NCI-H82 treated with DMSO at 0.1 percent for 48 hours (cell line): ENCODE results near the gene C1D.

Experiments used
- DNase-seq: peaks from one replicate; lab custom pipeline; 2025; ENCODE audit not compliant: unreplicated experiment; lab: John Stamatoyannopoulos, UW

C1D gene, protein sequence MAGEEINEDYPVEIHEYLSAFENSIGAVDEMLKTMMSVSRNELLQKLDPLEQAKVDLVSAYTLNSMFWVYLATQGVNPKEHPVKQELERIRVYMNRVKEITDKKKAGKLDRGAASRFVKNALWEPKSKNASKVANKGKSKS

GRCh38 chr2:68062680-68063387, at the start of gene C1D:
C1D (minus strand) TSS chr2:68063004; CDS start chr2:68047310, 15,694 bp downstream.
- DNase-seq: peak; percentile 93

DNA sequence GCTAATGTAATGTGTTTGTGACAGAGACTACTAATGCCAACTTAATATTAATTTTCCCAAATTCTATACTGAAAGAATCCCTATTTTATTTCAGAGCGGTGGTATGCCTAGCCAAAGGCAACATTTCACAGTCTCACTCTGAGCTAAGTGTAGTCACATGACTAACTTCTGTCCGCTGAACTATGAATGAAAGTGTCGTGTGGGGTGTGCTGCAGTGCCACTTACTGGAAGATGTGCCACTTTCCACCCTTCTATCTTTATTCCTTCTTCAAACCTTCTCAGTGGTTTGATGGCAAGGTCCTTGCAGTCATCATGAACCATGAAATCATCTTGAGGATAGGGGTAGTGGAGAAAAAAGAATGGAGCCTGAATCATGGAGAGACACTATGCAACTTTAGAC, 47.3 kb upstream of the C1D start:
- DNase-seq: no peak

DNA sequence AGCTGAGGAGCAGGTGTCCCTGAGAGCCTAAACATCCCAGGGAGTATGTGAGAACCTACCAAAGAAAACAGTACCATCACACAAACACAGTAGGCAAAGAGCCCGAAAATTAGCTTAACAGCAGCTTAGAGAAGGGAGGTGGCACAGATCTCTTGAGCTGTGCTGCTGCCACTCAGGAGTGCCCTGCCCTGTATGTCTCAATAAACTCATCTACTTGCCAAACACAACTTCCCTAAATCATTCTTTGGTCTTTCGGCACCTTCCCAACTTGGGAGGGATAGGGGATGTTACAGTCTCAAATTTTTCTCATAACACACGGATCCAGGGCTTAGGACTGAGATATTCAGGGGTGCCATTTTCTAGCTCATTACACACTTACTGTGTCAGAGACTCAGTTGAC, 45.3 kb upstream of the C1D start:
- DNase-seq: no peak

GRCh38 chr2:68107475-68107874, 44.7 kb upstream of the C1D start:
- DNase-seq: no peak

DNA sequence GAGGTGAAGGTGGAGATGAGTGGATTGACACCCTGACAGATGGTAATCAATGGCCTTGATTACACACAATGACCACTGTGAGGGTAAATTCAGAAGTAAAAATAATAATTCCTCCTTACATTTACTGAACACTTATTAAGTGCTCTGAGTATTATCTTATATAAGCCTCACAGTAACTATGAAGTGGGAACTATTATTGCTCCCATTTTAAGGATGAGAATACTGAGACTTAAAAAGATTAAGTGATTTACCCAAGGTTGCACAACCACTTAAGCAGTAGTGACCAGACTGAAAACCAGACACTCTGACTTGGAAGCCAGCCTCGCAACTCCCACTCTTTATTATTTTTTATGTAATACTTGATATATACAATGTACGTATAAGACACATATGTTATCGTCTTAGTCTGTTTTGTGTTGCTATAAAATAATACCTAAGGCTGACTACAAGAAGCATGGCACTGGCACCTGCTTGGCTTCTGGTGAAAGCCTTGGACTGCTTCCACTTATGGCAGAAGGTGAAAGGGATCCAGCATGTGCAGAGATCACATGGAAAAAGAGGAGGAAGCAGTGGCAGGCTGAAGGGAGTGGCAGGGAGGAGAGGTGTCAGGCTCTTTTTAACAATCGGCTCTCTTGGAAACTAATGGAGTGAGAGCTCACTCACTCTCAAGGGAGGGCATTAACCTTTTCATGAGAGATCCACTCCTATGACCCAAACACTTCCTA, 41.5 kb upstream of the C1D start:
- no peak for DNase-seq

DNA sequence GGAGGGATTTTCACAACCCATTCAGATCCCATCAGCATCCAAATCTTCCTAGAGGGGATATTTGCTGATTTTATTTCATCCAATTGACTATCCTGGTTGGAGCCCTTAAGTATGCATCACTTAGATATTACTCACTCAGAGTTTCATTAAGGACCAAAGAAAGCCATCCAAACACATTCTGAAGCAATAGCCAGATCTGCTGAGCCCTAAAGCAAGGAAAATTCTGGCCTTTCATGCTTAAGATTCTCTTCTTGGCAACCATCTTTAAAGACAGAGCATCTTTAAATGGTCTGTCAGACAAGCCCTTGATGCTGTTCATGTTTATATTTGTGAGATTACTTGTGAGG, 40.9 kb upstream of the C1D start:
- no peak for DNase-seq

DNA sequence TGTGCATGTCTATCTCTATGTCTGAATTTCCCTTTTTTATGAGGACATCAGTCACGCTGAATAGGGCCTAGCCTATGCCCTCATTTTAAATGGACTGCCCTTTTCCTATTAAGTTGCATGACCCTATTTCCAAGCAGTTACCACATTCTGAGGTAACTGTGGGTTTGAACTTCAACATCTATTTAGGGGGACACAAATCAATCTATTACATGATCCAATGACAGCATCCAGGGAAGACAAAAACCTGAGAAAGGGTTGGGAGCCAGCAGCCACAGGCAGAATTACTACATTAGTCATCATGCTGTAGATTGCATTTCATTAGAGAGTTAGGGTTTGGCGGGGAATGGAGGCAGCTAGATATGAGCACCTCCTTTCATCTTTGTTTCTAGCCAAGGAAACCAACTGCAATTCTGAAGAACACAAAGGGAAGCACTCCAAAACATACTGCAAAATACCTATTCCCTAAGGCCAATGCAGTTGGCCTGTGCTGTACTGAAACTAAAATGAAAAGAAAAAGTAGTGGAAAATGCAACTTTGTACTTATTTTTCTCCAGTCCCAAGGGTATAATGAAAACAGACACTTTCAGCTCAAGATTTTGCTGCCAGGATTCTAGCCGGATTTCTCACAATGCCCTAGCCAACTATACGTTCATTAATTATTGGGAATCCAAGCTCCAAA, 40.4 kb upstream of the C1D start:
- no peak for DNase-seq

- DNase-seq: no peak
Observed at GRCh38 chr2:68100189-68100588, 37.4 kb upstream of the C1D start.

DNA sequence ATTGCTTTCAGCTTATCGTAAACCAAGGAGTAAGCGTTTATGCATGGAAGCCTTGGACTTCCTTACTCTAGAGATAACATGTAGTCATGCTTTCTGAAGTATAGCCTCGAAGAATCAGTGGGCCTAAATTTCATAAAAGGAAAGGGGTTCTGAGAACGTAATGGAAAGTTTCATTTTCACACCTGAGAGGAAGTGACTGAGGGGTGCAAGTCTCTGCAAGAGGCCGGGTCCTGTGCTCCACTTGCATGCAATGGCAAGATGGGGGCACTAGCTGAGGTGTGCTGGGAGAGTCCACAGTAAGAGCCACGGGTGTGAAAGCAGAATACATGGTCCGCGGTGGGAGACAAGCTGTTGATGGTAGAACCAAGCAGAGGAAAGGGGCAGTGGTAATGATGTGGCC, 36.5 kb upstream of the C1D start:
- DNase-seq: no peak

DNA sequence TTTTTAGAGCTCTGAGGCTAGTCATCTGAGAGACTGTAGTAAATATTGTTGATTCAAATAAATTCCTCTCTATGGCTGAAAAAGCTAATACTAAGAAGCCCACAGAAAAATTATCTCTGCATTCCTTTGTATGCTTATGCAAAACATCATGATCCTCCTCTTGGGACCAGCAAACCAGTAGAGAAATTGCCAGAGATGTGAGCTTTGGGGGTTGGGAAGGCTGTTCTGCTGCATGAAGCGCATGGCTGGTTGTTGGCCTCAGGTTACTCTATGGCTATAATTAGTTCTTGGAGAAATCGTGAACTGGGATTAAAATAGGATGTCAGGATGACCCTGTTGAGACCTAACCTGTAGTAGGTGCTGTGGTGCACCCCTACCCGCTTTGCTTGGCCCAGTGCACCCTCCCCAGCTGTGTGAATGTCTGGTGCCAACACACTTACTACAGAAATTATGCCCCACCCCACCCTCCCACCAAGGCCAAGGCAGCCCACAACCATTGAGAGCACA, 35.5 kb upstream of the C1D start:
- no peak for DNase-seq

DNA sequence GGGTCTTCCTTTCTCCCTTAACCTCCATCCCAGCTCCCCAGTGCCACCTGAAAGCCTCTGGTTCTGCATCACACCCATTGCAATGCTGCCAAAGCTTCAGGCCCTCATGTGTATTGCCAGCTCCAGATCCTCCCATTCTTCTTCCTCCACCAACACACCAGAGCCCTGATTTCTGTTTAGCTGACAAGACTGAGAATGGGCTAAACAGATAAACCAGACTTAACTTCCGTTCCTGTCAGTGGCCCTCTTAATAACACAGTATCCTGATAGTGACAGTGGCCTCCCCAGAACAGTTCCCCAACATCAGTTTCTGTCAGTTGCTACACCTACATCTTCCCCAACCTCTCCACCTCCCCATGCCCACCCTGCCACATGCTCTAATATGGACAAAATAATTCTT, 31.3 kb upstream of the C1D start:
- no peak for DNase-seq

DNA sequence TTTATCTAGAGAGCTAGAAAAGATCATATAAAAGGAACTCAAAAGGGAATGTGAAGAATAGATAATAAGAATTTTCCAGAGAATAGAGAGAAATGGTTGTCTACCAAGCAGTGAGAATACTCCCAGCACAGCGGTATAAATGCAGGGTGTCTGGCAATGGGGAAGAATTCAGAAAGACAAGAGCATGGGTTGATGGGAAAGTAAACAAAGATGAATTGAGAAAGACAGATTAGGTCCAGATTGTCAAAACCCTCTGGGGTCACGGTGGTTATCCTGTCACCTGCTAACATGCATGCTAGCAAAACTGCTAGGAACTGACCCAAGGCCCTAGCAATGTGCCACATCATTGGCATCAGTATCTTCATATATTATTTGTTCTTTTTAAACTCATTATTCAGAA, 30.8 kb upstream of the C1D start:
- no peak for DNase-seq

GRCh38 chr2:68091439-68092034, 28.7 kb upstream of the C1D start:
- peak; percentile 83 for DNase-seq

- DNase-seq: no peak
Observed at GRCh38 chr2:68089961-68090360, 27.2 kb upstream of the C1D start.

DNA sequence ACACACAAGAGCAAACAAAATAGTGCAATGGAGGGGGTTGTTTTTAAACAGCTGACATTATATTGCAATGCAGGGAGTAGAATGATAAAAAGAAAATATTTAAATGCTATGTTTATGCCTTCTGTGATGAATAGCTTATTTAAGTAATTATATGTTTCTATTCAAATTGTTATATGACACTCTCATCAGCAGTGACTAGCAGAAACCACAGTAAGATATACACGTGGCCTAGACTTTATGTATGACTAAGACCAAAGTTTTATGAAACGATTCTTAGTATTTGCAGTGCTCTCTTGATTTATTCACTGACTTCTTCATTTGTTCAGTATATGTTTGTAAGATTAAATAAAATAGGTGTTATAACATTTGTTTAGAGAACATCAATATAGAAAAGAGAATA, 26.1 kb upstream of the C1D start:
- no peak for DNase-seq

DNA sequence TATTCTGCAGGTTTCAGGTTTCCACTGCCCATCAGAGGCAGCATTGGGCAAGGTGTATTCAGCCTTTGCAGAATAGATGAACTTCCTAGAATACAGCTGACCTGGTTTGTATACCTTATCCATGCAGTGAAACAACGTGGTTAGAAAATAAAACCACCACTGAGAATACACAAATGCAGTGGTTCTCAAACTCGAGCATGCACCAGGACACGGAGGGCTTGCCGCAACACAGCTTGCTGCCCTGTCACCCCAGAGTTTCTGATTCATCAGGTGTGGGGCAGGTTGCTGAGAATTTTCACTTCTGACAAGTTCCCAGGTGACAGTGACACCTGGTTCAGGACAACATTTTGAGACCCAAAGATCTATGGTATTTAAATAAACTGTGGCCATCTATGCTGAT, 23.4 kb upstream of the C1D start:
- DNase-seq: no peak

GRCh38 chr2:68083346-68083745, 20.5 kb upstream of the C1D start:
- DNase-seq: no peak

GRCh38 chr2:68074050-68074449, 11.2 kb upstream of the C1D start:
- DNase-seq: no peak

DNA sequence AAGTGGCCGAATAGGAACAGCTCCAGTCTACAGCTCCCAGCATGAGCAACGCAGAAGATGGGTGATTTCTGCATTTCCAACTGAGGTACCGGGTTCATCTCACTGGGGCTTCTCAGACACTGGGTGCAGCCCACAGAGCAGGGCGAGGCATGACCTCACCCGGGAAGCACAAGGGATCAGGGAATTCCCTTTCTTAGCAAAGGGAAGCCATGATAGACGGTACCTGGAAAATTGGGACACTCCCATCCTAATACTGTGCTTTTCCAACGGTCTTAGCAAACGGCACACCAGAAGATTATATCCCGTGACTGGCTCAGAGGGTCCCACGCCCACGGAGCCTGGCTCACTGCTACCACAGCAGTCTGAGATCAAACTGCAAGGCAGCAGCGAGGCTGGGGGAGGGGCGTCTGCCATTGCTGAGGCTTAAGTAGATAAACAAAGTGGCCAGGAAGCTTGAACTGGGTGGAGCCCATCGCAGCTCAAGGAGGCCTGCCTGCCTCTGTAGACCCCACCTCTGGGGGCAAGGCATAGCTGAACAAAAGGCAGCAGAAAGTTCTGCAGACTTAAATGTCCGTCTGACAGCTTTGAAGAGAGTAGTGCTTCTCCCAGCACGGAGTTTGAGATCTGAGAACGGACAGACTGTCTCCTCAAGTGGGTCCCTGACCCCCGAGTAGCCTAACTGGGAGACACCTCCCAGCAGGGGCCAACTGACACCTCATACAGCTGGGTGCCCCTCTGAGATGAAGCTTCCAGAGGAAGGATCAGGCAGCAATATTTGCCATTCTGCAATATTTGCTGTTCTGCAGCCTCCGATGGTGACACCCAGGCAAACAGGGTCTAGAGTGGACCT, 1.2 kb upstream of the C1D start:
- peak; percentile 53 for DNase-seq

DNA sequence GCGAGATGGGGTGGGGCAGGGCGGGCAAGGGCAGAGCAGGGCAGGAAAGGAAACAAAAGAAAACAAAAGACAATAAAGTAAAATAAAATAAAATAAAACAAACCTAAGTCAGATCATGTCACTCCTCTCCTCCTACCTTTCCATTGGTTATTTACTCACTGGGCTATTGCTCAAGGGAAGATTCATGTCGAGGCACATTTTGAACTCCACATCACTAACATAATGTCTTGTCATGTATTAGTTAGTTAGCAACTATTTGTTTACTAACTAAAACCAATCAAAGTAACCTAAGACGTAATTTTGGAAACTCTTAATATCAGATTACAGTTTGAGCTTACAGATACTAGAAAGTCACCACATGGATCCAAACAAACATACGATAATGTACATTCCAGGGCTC, 2.2 kb downstream of the C1D start:
- DNase-seq: no peak
